ENCODE results near the gene SMG6.
A peak's percentile ranks its signal among the peaks of the same experiment; 100 is the strongest.

Gene SMG6

GRCh38 chr17:2107506-2107905, 196.1 kb downstream of the SMG6 start:
- WGBS, 2 experiments: 92 to 96% methylated on average over 3 of the region's 3 CpGs
- H3K4me3 ChIP-seq (ENCODE audit: insufficient read depth, low read depth, low read length): no peak overlapping the region
- H3K27ac ChIP-seq (ENCODE audit: insufficient read depth, low read depth, low read length, poor library complexity, severe bottlenecking): no peak overlapping the region
- no peaks in the 10 kb centered on the region for H3K4me1 ChIP-seq (ENCODE audit: control insufficient read depth, insufficient read depth, low read length)
- H3K9me3 ChIP-seq (ENCODE audit: control insufficient read depth, low read length): no peaks in the 10 kb centered on the region
- H3K36me3 ChIP-seq (ENCODE audit: control insufficient read depth, insufficient read depth, low read length): no peaks in the 10 kb centered on the region
- H3K27me3 ChIP-seq (ENCODE audit: control insufficient read depth, insufficient read depth, low read length, poor library complexity, severe bottlenecking): no peaks in the 10 kb centered on the region

GRCh38 chr17:2107050-2107449, 196.5 kb downstream of the SMG6 start:
- Histone ChIP-seq H3K4me3 (ENCODE audit: insufficient read depth, low read depth, low read length) (no peak overlapping the region), H3K36me3 (ENCODE audit: control insufficient read depth, insufficient read depth, low read length) (no peaks in the 10 kb centered on the region), H3K27me3 (ENCODE audit: control insufficient read depth, insufficient read depth, low read length, poor library complexity, severe bottlenecking) (no peaks in the 10 kb centered on the region), H3K9me3 (ENCODE audit: control insufficient read depth, low read length) (no peaks in the 10 kb centered on the region), H3K4me1 (ENCODE audit: control insufficient read depth, insufficient read depth, low read length) (no peaks in the 10 kb centered on the region), H3K27ac (ENCODE audit: insufficient read depth, low read depth, low read length, poor library complexity, severe bottlenecking) (no peak overlapping the region)
- WGBS, 2 experiments: 85 to 96% methylated on average over 2 of the region's 2 CpGs

- Histone ChIP-seq H3K9me3 (ENCODE audit: control insufficient read depth, low read length) (no peaks in the 10 kb centered on the region), H3K4me1 (ENCODE audit: control insufficient read depth, insufficient read depth, low read length) (no peaks in the 10 kb centered on the region), H3K4me3 (ENCODE audit: insufficient read depth, low read depth, low read length) (no peak overlapping the region), H3K27me3 (ENCODE audit: control insufficient read depth, insufficient read depth, low read length, poor library complexity, severe bottlenecking) (no peaks in the 10 kb centered on the region), H3K36me3 (ENCODE audit: control insufficient read depth, insufficient read depth, low read length) (no peaks in the 10 kb centered on the region), H3K27ac (ENCODE audit: insufficient read depth, low read depth, low read length, poor library complexity, severe bottlenecking) (no peak overlapping the region)
- WGBS, 2 experiments: 86 to 87% methylated on average over 11 of the region's 11 CpGs
Observed at GRCh38 chr17:2106308-2106955, 197.2 kb downstream of the SMG6 start.

GRCh38 chr17:2105663-2106062, 197.9 kb downstream of the SMG6 start:
- H3K36me3 ChIP-seq (ENCODE audit: control insufficient read depth, insufficient read depth, low read length): no peaks in the 10 kb centered on the region
- no peaks in the 10 kb centered on the region for H3K9me3 ChIP-seq (ENCODE audit: control insufficient read depth, low read length)
- H3K27ac ChIP-seq (ENCODE audit: insufficient read depth, low read depth, low read length, poor library complexity, severe bottlenecking): no peak overlapping the region
- WGBS, 2 experiments: 80 to 92% methylated on average over 1 of the region's 1 CpG
- no peak overlapping the region for H3K4me3 ChIP-seq (ENCODE audit: insufficient read depth, low read depth, low read length)
- no peaks in the 10 kb centered on the region for H3K4me1 ChIP-seq (ENCODE audit: control insufficient read depth, insufficient read depth, low read length)
- no peaks in the 10 kb centered on the region for H3K27me3 ChIP-seq (ENCODE audit: control insufficient read depth, insufficient read depth, low read length, poor library complexity, severe bottlenecking)

GRCh38 chr17:2102931-2103809, 200.4 kb downstream of the SMG6 start:
- Histone ChIP-seq H3K4me1 (ENCODE audit: control insufficient read depth, insufficient read depth, low read length) (no peaks in the 10 kb centered on the region), H3K9me3 (ENCODE audit: control insufficient read depth, low read length) (no peaks in the 10 kb centered on the region), H3K27ac (ENCODE audit: insufficient read depth, low read depth, low read length, poor library complexity, severe bottlenecking) (no peak overlapping the region), H3K36me3 (ENCODE audit: control insufficient read depth, insufficient read depth, low read length) (no peaks in the 10 kb centered on the region), H3K27me3 (ENCODE audit: control insufficient read depth, insufficient read depth, low read length, poor library complexity, severe bottlenecking) (no peaks in the 10 kb centered on the region), H3K4me3 (ENCODE audit: insufficient read depth, low read depth, low read length) (no peak overlapping the region)
- WGBS, 2 experiments: 95 to 96% methylated on average over 9 of the region's 9 CpGs

GRCh38 chr17:2101448-2102257, 201.9 kb downstream of the SMG6 start:
- Histone ChIP-seq H3K36me3 (ENCODE audit: control insufficient read depth, insufficient read depth, low read length) (no peaks in the 10 kb centered on the region), H3K4me3 (ENCODE audit: insufficient read depth, low read depth, low read length) (no peak overlapping the region), H3K27ac (ENCODE audit: insufficient read depth, low read depth, low read length, poor library complexity, severe bottlenecking) (no peak overlapping the region), H3K4me1 (ENCODE audit: control insufficient read depth, insufficient read depth, low read length) (no peaks in the 10 kb centered on the region), H3K27me3 (ENCODE audit: control insufficient read depth, insufficient read depth, low read length, poor library complexity, severe bottlenecking) (no peaks in the 10 kb centered on the region), H3K9me3 (ENCODE audit: control insufficient read depth, low read length) (no peaks in the 10 kb centered on the region)
- WGBS, 2 experiments: 94 to 95% methylated on average over 15 of the region's 15 CpGs

- Histone ChIP-seq H3K27ac (ENCODE audit: insufficient read depth, low read depth, low read length, poor library complexity, severe bottlenecking) (peak overlapping the region; percentile 58), H3K9me3 (ENCODE audit: control insufficient read depth, low read length) (no peaks in the 10 kb centered on the region), H3K4me1 (ENCODE audit: control insufficient read depth, insufficient read depth, low read length) (peaks cover 3% of the 10 kb centered on the region), H3K27me3 (ENCODE audit: control insufficient read depth, insufficient read depth, low read length, poor library complexity, severe bottlenecking) (no peaks in the 10 kb centered on the region), H3K4me3 (ENCODE audit: insufficient read depth, low read depth, low read length) (no peak overlapping the region), H3K36me3 (ENCODE audit: control insufficient read depth, insufficient read depth, low read length) (no peaks in the 10 kb centered on the region)
- 72 to 81% methylated on average over 10 of the region's 10 CpGs for WGBS, 2 experiments
Observed at GRCh38 chr17:2095536-2095910, 208.1 kb downstream of the SMG6 start.

- Histone ChIP-seq H3K36me3 (ENCODE audit: control insufficient read depth, insufficient read depth, low read length) (no peaks in the 10 kb centered on the region), H3K4me1 (ENCODE audit: control insufficient read depth, insufficient read depth, low read length) (peaks cover 3% of the 10 kb centered on the region), H3K27me3 (ENCODE audit: control insufficient read depth, insufficient read depth, low read length, poor library complexity, severe bottlenecking) (no peaks in the 10 kb centered on the region), H3K4me3 (ENCODE audit: insufficient read depth, low read depth, low read length) (no peak overlapping the region), H3K9me3 (ENCODE audit: control insufficient read depth, low read length) (no peaks in the 10 kb centered on the region), H3K27ac (ENCODE audit: insufficient read depth, low read depth, low read length, poor library complexity, severe bottlenecking) (peak overlapping the region; percentile 58)
- 88 to 89% methylated on average over 12 of the region's 12 CpGs for WGBS, 2 experiments
Observed at GRCh38 chr17:2094891-2095535, 208.6 kb downstream of the SMG6 start.

- Histone ChIP-seq H3K27me3 (ENCODE audit: control insufficient read depth, insufficient read depth, low read length, poor library complexity, severe bottlenecking) (no peaks in the 10 kb centered on the region), H3K36me3 (ENCODE audit: control insufficient read depth, insufficient read depth, low read length) (no peaks in the 10 kb centered on the region), H3K4me3 (ENCODE audit: insufficient read depth, low read depth, low read length) (no peak overlapping the region), H3K9me3 (ENCODE audit: control insufficient read depth, low read length) (no peaks in the 10 kb centered on the region), H3K4me1 (ENCODE audit: control insufficient read depth, insufficient read depth, low read length) (peaks cover 3% of the 10 kb centered on the region), H3K27ac (ENCODE audit: insufficient read depth, low read depth, low read length, poor library complexity, severe bottlenecking) (no peak overlapping the region)
- 91 to 94% methylated on average over 5 of the region's 5 CpGs for WGBS, 2 experiments
Observed at GRCh38 chr17:2093349-2093748, 210.2 kb downstream of the SMG6 start.

All from ectodermal cell (in vitro differentiated cells).